Subcutaneous abdominal adipose tissue (tissue), 5 donors: ENCODE results near the gene UNC13D.
"Not testable (repeated sequence)": the region's sequence is repeated elsewhere in the genome, so short reads cannot be mapped to it uniquely, and the experiment has no call there.

Source experiments
- H3K27ac ChIP-seq: one replicate; pipeline ENCODE4 v1.7.0; 2013; ENCODE audit warnings: low read depth, mild to moderate bottlenecking, inconsistent platforms, low read length, moderate library complexity
- H3K27me3 ChIP-seq, 5 donors: one replicate each; pipeline ENCODE4 v1.7.0; 2013; ENCODE audit warnings: low read length in 5 of 5, inconsistent platforms in 1 of 5; ENCODE audit not compliant: control insufficient read depth in 5 of 5, insufficient read depth in 4 of 5
- H3K36me3 ChIP-seq, 5 donors: one replicate each; pipeline ENCODE4 v1.7.0; 2013; ENCODE audit warnings: low read length in 5 of 5; ENCODE audit not compliant: control insufficient read depth in 5 of 5, insufficient read depth in 5 of 5
- H3K4me1 ChIP-seq, 5 donors: one replicate each; pipeline ENCODE4 v1.7.0; 2013; ENCODE audit warnings: low read length in 5 of 5, mild to moderate bottlenecking in 3 of 5, moderate library complexity in 1 of 5; ENCODE audit not compliant: control insufficient read depth in 5 of 5, insufficient read depth in 5 of 5
- H3K4me3 ChIP-seq, 5 donors: one replicate each; pipeline ENCODE4 v1.7.0; 2013; ENCODE audit warnings: low read length in 5 of 5, low read depth in 1 of 5
- H3K9ac ChIP-seq, 5 donors: one replicate each; pipeline ENCODE4 v1.7.0; 2013; ENCODE audit warnings: low read length in 5 of 5, mild to moderate bottlenecking in 4 of 5, moderate library complexity in 3 of 5
- H3K9me3 ChIP-seq, 5 donors: one replicate each; pipeline ENCODE4 v1.7.0; 2013; ENCODE audit warnings: low read length in 5 of 5; ENCODE audit not compliant: control insufficient read depth in 5 of 5
- donor health status: healthy.
- donor health status: healthy.
- donor health status: healthy.
- donor health status: healthy.
- donor health status: healthy.

The UNC13D gene

GRCh38 chr17:75843577-75844529 lies at the start of gene UNC13D:
UNC13D (minus strand) TSS chr17:75844404; CDS start chr17:75844337, 67 bp downstream.
- H3K27ac ChIP-seq, result peak within 1 kb of the TSS; percentile 94
- no peaks in the 10 kb centered on the region for H3K27me3 ChIP-seq
- no peaks in the 10 kb centered on the region for H3K9me3 ChIP-seq
- peak within 1 kb of the TSS in 4 of 5 donors; percentile 46 to 71 (median 56) for H3K9ac ChIP-seq
- H3K4me1 ChIP-seq, result peaks cover 13 to 42% (median 42%) of the 10 kb centered on the region in 5 donors
- peak within 1 kb of the TSS in 2 of 5 donors; percentile 37 to 41 for H3K4me3 ChIP-seq
- H3K36me3 ChIP-seq, result peaks cover 0 to 42% (median 33%) of the 10 kb centered on the region in 5 donors

GRCh38 chr17:75893305-75894048 lies 49.3 kb upstream of the UNC13D start:
- Histone ChIP-seq H3K36me3 (peaks cover 0 to 45% (median 34%) of the 10 kb centered on the region in 5 donors), H3K9ac (peak overlapping the region in 2 of 5 donors; percentile 7 to 33), H3K4me1 (peaks cover 2 to 43% (median 30%) of the 10 kb centered on the region in 5 donors), H3K4me3 (no peak overlapping the region), H3K27ac (no peak overlapping the region), H3K27me3 (no peaks in the 10 kb centered on the region), H3K9me3 (no peaks in the 10 kb centered on the region)

DNA sequence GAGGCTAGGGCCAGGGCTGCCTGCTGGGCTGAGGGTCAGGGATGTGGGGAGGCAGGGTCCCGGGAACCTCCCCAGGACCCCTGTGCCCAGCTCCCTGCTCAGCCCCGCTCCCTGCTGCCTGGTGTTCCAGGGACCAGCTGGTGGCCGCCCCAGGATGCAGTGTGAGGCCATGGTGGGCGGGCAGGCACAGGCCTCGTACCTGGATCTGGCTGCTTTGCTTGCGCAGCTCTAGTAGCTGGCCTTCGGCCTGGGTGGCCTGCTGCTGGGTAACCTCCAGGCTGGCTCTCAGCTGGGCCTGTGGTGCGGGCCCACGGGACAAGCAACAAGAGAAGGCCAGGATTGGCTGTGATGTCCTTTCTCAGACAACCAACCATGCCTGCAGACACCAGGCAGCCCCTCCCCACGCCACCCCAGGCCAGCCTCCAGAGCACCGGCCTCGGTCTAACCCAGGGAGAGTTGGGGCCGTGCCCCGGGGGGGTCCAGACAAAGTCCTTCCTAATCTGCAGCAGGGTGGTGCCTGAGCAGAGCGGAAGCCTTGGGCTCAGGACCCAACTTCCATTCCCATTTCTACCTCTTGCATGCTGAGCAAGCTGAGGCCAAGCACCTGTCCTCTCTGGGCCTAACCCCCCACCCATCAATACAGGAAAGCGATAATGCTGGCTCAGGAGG lies 48.5 kb upstream of the UNC13D start:
- H3K27ac ChIP-seq, result no peak overlapping the region
- no peaks in the 10 kb centered on the region for H3K9me3 ChIP-seq
- peaks cover 0 to 38% (median 28%) of the 10 kb centered on the region in 5 donors for H3K36me3 ChIP-seq
- H3K27me3 ChIP-seq, result no peaks in the 10 kb centered on the region
- peaks cover 2 to 43% (median 30%) of the 10 kb centered on the region in 5 donors for H3K4me1 ChIP-seq
- H3K4me3 ChIP-seq, result no peak overlapping the region
- H3K9ac ChIP-seq, result no peak overlapping the region

- no peaks in the 10 kb centered on the region for H3K9me3 ChIP-seq
- peaks cover 2 to 36% (median 23%) of the 10 kb centered on the region in 5 donors for H3K4me1 ChIP-seq
- peaks cover 0 to 38% (median 28%) of the 10 kb centered on the region in 5 donors for H3K36me3 ChIP-seq
- H3K4me3 ChIP-seq, result no peak overlapping the region
- H3K27ac ChIP-seq, result no peak overlapping the region
- no peaks in the 10 kb centered on the region for H3K27me3 ChIP-seq
- H3K9ac ChIP-seq, result no peak overlapping the region
Measured at GRCh38 chr17:75891605-75892555, 47.7 kb upstream of the UNC13D start.

- Histone ChIP-seq H3K9me3 (no peaks in the 10 kb centered on the region), H3K27me3 (no peaks in the 10 kb centered on the region), H3K36me3 (peaks cover 0 to 38% (median 28%) of the 10 kb centered on the region in 5 donors), H3K4me1 (peaks cover 2 to 36% (median 23%) of the 10 kb centered on the region in 5 donors), H3K4me3 (no peak overlapping the region), H3K27ac (no peak overlapping the region), H3K9ac (no peak overlapping the region)
Measured at GRCh38 chr17:75891022-75891604, 46.9 kb upstream of the UNC13D start.

GRCh38 chr17:75889454-75889853 lies 45.2 kb upstream of the UNC13D start:
- H3K4me3 ChIP-seq, result no peak overlapping the region
- no peak overlapping the region for H3K27ac ChIP-seq
- peaks cover 0 to 22% (median 9%) of the 10 kb centered on the region in 5 donors for H3K4me1 ChIP-seq
- H3K27me3 ChIP-seq, result no peaks in the 10 kb centered on the region
- peaks cover 0 to 38% (median 28%) of the 10 kb centered on the region in 5 donors for H3K36me3 ChIP-seq
- H3K9me3 ChIP-seq, result no peaks in the 10 kb centered on the region
- no peak overlapping the region for H3K9ac ChIP-seq

GRCh38 chr17:75888484-75888883 lies 44.3 kb upstream of the UNC13D start:
- no peak overlapping the region for H3K27ac ChIP-seq
- H3K9ac ChIP-seq, result no peak overlapping the region
- no peaks in the 10 kb centered on the region for H3K9me3 ChIP-seq
- no peaks in the 10 kb centered on the region for H3K27me3 ChIP-seq
- H3K4me3 ChIP-seq, result no peak overlapping the region
- peaks cover 0 to 12% (median 0%) of the 10 kb centered on the region in 5 donors for H3K4me1 ChIP-seq
- peaks cover 0 to 38% (median 28%) of the 10 kb centered on the region in 5 donors for H3K36me3 ChIP-seq

DNA sequence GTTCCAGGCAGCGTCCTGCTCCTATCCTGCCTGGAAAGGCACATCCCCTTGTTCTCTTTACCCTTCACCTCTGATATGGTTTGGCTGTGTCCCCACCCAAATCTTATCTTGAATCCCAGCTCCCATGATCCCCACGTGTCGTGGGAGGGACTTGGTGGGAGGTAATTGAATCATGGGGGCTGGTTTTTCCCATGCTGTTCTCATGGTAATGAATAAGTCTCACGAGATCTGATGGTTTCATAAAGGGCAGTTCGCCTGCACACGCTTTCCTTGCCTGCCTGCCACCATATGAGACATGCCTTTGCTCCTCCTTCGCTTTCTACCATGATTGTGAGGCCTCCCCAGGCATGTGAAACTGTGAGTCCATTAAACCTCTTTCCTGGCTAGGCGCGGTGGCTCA lies 41.7 kb upstream of the UNC13D start:
- not testable (repeated sequence) for H3K4me1 ChIP-seq, H3K27me3 ChIP-seq, H3K4me3 ChIP-seq, H3K9ac ChIP-seq, H3K9me3 ChIP-seq, H3K27ac ChIP-seq
- peaks cover 0 to 19% (median 16%) of the 10 kb centered on the region in 5 donors for H3K36me3 ChIP-seq
